Stimulated activated CD4-positive, alpha-beta T cell treated with anti-CD3 and anti-CD28 coated beads, Interleukin-12 subunit alpha, Interleukin-12 subunit beta, amount 100 ng/mL, for 48 hours (primary cell): ENCODE measurements around the gene TMEM229B.

Experiments
- DNase-seq, 3 donors: peaks; one replicate each; pipeline ENCODE4 v3.0.0-alpha.2; 2020; ENCODE audit warnings: low read depth in 2 of 3, low spot score in 1 of 3

The TMEM229B gene

GRCh38 chr14:67515386-67516079 lies 27.0 kb upstream of the TMEM229B start:
- peak in 1 of 3 donors; percentile 28 for DNase-seq

GRCh38 chr14:67514650-67515385 lies 26.3 kb upstream of the TMEM229B start:
- DNase-seq, result peak in 1 of 3 donors; percentile 17

GRCh38 chr14:67514203-67514607 lies 25.7 kb upstream of the TMEM229B start:
- no peak for DNase-seq

GRCh38 chr14:67513631-67514108 lies 25.1 kb upstream of the TMEM229B start:
- no peak for DNase-seq

GRCh38 chr14:67512463-67513310 lies 24.2 kb upstream of the TMEM229B start:
- DNase-seq, result no peak

GRCh38 chr14:67510836-67511235 lies 22.3 kb upstream of the TMEM229B start:
- DNase-seq, result no peak

DNA sequence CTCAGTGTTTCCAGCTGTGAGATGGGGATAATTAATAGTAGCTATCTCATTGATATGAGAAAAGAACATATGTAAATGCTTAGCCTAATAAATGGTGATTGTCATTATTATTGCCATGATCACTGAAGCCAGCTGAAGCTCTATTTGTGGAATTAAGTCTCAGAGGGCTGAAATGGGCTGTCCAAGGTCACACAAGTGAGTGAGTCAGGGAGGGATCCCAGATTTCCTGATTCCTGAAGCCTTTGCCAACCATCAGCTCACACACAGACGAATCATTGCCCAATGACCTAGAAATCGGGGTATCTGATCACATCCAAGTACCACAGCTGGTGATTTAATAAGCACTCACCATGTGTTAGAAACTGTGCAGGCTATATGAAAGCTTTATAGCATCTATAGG lies 21.6 kb upstream of the TMEM229B start:
- DNase-seq, result no peak

GRCh38 chr14:67508956-67509355 lies 20.4 kb upstream of the TMEM229B start:
- DNase-seq, result no peak

DNA sequence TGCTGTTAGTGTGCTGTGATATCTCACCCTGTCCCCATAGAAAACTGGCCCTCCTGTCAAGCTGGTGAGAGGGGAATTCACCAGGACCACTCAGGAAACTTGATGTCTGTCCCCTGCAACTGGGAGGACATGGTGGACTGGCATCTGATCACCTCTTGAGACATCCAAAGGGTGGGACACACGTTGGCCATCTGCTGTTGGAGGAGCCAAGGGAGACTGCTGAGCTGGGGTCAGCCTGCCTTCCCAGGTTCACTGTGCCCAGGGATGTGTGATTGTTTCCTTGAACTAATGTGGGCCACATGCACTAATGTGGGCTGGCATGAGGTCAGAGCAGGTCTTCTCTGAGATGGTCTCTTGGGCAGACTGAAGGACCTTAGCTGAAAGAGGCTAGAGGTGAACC lies 16.7 kb upstream of the TMEM229B start:
- no peak for DNase-seq

- no peak for DNase-seq
These were observed 14.8 kb upstream of the TMEM229B start for GRCh38 chr14:67503331-67503730.

- no peak for DNase-seq
These were observed 14.3 kb upstream of the TMEM229B start for GRCh38 chr14:67502867-67503266.

DNA sequence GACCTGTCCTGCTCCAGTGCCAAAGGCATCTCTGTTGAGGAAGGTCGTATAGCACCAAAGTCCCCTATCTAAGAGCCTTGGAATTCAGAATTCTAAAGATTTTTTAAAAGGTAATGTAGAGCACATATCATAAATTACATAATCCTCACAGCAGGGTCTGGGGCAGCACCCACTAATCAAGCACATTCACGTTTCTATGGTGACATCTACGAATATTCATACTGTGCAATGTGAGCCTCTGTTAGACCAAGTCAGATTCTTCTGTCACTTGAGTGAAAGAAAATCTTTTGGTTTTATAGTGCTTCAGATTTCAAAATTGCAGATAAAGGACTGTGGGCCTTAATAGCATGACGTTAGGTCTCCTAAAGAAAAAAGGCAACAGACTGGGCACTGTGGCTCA lies 13.1 kb upstream of the TMEM229B start:
- DNase-seq, result no peak

DNA sequence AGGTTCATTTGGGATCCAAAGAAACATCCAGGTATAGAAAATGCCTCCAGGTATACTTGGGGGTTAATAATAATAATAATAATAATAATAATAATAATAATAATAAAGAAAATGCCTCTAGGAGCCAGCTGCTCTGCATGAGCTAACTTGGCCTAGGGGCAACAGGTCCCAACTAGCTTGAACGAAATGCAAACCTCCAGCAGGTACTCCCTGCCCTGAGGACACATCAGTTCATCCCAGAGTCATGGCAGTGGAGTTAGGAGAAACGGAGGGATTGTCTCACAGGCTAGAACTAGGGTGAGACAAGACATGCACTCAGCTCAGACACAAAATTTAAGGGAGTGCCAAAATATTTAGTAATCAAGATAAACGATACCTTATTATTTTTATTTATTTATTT lies 12.5 kb upstream of the TMEM229B start:
- DNase-seq, result no peak

GRCh38 chr14:67497716-67498115 lies 9.2 kb upstream of the TMEM229B start:
- DNase-seq, result no peak

DNA sequence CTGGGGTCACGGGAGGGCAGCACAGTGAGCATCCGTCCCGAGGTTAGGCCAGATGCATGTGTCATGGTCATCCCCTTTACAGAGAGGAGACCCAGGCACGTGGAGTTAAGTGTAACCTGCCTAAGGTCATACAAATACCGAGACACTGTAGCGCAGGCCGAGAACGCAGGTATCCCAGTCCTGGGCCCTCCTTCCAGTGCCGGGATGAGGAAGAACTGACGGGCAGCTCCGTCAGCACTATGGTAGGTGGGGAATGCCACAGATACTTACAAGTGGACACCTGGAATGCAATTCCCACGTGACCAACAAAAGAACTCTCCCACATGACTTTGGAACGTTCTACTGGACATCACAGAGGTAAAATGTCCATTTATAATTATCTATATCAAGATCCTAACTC lies 8.7 kb upstream of the TMEM229B start:
- no peak for DNase-seq

- DNase-seq, result no peak
These were observed 7.3 kb upstream of the TMEM229B start for GRCh38 chr14:67495827-67496226.

GRCh38 chr14:67493092-67493717 lies 4.7 kb upstream of the TMEM229B start:
- DNase-seq, result no peak

DNA sequence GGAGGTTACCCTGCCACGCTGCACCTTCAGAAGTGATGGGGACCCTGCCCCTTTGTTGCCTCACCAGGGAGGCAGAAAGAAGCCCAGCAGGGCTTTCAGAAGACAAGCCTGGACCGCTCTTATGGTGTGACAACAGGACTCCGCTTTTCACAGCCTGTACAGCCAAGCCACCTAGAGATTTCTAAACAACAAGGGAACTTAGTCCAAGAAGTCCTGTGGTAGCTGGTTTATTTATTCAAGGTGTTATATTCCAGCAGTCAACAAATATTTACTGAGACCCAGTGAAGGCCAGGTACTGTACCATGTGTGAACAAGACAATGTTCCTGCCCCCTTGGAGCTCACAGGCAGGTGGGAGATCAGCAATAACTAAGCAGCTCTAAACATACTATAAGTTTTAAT lies 4.0 kb upstream of the TMEM229B start:
- no peak for DNase-seq

DNA sequence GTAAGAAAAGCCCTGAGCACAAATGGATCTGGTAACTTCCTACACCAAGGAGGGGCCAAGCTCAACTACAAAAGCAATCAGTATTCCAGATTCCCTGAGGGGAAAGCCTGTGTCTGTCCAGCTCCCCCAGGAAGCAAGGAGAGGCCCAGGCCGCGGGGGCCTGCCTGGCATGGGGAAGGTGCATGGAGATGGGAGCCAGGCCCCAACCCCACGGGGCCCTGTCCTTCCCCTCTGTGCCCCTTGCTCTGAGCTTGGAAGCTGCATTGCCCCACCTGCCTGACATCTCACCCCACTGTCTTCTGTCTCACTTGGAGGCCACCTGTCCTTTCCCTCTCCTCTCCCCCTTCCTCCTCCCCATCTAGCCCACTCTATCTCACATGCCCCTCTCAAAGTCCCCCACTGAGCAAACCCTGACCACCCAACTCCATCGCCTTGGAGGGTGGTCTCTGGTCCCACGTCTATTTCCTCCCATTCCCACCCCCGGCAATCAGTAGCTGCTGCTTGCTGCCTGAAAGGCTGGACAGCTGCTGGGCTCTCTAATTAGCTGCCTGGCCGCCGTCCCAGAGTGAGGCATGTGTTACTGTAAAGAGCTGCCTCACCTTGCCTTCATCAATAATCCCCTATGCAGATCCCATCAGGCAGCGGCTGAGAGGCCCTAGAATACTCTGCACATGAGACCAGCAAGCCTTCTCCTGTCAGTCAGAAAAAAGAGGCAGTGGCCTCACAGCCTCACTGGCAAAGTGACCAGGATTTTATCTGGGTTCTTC lies 3.4 kb upstream of the TMEM229B start:
- DNase-seq, result no peak

DNA sequence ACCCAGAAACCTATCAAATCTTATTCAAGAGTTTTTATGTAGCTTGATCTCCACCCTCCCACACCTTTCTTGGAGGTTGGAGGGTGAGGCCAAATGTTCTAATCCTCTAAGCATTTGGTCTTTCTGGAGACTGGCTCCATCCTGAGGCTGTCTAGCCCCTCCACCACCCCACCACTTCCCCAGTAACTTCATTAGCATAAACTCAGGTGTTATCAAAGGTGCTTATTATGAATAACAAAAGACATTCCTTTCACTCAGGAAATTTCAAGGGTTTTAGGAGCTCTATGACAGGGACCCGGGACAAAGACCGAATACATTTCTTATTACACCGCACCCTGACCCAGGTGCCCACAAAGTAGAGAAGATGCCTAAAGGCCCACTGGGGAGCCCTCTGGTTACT lies 2.8 kb upstream of the TMEM229B start:
- DNase-seq, result no peak

- DNase-seq, result no peak
These were observed 1.7 kb upstream of the TMEM229B start for GRCh38 chr14:67490196-67490595.
